Vagina (tissue), 2 donors: ENCODE measurements around the gene ST6GALNAC5. TPM values are rescaled to one million over a fixed set of nuclear protein-coding genes. Genes with fewer than 3 reads are reported as not detected.

ENCODE experiments used
- DNase-seq, 2 donors: peaks; one replicate each; pipeline ENCODE4 v3.0.0-alpha.2; 2017; ENCODE audit errors: extremely low spot score in 2 of 2
- H3K27ac ChIP-seq: fragments of 200-600 bp; sonication (generic); one replicate; pipeline ENCODE4 v1.5.1; 2019
- H3K27me3 ChIP-seq: fragments of 200-600 bp; sonication (generic); one replicate; pipeline ENCODE4 v1.5.1; 2019
- H3K36me3 ChIP-seq, 2 donors: fragments of 200-600 bp; sonication (generic); one replicate each; pipeline ENCODE4 v1.5.1; 2017 to 2019
- H3K4me1 ChIP-seq: fragments of 200-600 bp; sonication (generic); one replicate; pipeline ENCODE4 v1.5.1; 2019
- H3K4me3 ChIP-seq, 2 donors: fragments of 200-600 bp; sonication (generic); 1 replicate in 1 of 2; 2 replicates in 1 of 2; pipeline ENCODE4 v1.5.1; 2016 to 2019
- H3K9me3 ChIP-seq: fragments of 200-600 bp; sonication (generic); one replicate; pipeline ENCODE4 v1.5.1; 2019
- POLR2A ChIP-seq, 2 donors: fragments of 450-650 bp; IDR thresholded peaks; one replicate each; pipeline ENCODE4 v1.6.1; 2017; ENCODE audit warnings: antibody characterized with exemption in 2 of 2, mild to moderate bottlenecking in 2 of 2, moderate library complexity in 2 of 2
- POLR2AphosphoS5 ChIP-seq, 2 donors: sonication (generic); formaldehyde crosslinking; IDR thresholded peaks; one replicate each; pipeline ENCODE4 v1.9.0; 2017; ENCODE audit warnings: antibody characterized with exemption in 2 of 2, mild to moderate bottlenecking in 2 of 2, low read depth in 1 of 2; ENCODE audit not compliant: insufficient read depth in 1 of 2
- intact Hi-C: fragments of 100-400 bp; cut with DNase I; formaldehyde crosslinking; loops from one replicate; pipeline ENCODE4 v1.15.1; 2023
- total RNA-seq: library from RNA; depleted of rRNA; stranded (reverse); fragments of >200 nt; gene quantifications from one replicate; pipeline ENCODE4 v1.2.3, GENCODE V29; 2016
- TF ChIP-seq, protein P1 (sequence below), 3 experiments: fragments of 450-650 bp in 2 of 3; fragments of 200-600 bp in 1 of 3; sonication (generic) in 1 of 3; IDR thresholded peaks; one replicate each; pipeline ENCODE4 v1.5.1; 2017 to 2019; ENCODE audit warnings: antibody characterized with exemption in 3 of 3, mild to moderate bottlenecking in 2 of 3, moderate library complexity in 2 of 3

ST6GALNAC5 gene
- total RNA-seq, 1 donor from 2014 or later, result 9.6 TPM

DNA sequence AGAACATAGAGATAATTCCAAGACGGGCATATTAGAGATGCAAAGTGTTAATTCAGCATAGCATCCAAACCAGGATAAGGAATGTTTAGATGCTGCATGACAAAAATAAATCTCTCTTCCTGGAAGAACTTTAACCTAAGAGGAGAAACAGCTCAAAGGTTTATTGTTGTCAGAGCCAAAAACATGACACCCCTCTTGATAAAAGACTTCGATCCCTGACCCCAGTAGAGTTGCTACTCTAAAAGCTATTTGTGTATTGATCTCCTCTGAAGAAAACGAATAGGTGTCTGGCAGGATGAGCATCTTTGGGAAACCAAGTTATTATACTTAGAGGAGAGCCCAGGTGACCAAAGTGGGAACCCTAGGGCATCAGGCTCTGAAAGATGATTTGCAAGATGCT lies 193.9 kb downstream of the ST6GALNAC5 start:
- intact Hi-C loops, result no loop called here
- no peak overlapping the region for H3K27ac ChIP-seq
- no peak for TF ChIP-seq POLR2AphosphoS5 (IDR thresholded peaks at IDR 0.05; ENCODE audit: insufficient read depth in 1 of 2, low read depth in 1 of 2)
- TF ChIP-seq POLR2A (IDR thresholded peaks at IDR 0.05), result no peak
- TF ChIP-seq, protein P1, sequence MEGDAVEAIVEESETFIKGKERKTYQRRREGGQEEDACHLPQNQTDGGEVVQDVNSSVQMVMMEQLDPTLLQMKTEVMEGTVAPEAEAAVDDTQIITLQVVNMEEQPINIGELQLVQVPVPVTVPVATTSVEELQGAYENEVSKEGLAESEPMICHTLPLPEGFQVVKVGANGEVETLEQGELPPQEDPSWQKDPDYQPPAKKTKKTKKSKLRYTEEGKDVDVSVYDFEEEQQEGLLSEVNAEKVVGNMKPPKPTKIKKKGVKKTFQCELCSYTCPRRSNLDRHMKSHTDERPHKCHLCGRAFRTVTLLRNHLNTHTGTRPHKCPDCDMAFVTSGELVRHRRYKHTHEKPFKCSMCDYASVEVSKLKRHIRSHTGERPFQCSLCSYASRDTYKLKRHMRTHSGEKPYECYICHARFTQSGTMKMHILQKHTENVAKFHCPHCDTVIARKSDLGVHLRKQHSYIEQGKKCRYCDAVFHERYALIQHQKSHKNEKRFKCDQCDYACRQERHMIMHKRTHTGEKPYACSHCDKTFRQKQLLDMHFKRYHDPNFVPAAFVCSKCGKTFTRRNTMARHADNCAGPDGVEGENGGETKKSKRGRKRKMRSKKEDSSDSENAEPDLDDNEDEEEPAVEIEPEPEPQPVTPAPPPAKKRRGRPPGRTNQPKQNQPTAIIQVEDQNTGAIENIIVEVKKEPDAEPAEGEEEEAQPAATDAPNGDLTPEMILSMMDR (IDR thresholded peaks at IDR 0.05), result no peak
- no peaks in the 10 kb centered on the region for H3K4me1 ChIP-seq
- H3K27me3 ChIP-seq, result no peaks in the 10 kb centered on the region
- DNase-seq, result no peak
- H3K4me3 ChIP-seq, result no peak overlapping the region
- no peaks in the 10 kb centered on the region for H3K9me3 ChIP-seq
- no peaks in the 10 kb centered on the region for H3K36me3 ChIP-seq

DNA sequence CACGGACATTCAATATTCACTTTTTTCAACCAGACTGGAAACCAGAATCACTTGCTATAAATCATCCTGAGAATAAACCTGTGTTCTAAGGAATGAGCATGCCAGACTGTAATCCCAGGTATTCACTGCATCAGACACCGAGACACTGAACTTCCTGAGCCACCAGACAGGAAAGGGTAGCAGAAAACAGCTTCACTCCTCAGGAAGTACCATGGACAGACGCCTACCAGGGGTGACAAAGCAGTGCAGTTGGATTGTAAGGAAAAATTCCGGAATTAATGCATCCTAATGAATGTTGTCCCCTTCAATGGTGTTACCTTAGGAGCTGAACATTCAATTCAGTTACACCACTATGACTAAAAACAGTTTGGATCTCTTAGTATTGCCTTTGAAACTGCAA lies 195.8 kb downstream of the ST6GALNAC5 start:
- Histone ChIP-seq H3K27ac (no peak overlapping the region), H3K9me3 (no peaks in the 10 kb centered on the region), H3K27me3 (no peaks in the 10 kb centered on the region), H3K4me1 (no peaks in the 10 kb centered on the region), H3K36me3 (no peaks in the 10 kb centered on the region), H3K4me3 (no peak overlapping the region)
- intact Hi-C loops, result no loop called here
- DNase-seq, result no peak
- no peak for TF ChIP-seq POLR2AphosphoS5 (IDR thresholded peaks at IDR 0.05; ENCODE audit: insufficient read depth in 1 of 2, low read depth in 1 of 2)
- TF ChIP-seq, protein P1 (IDR thresholded peaks at IDR 0.05), result no peak
- no peak for TF ChIP-seq POLR2A (IDR thresholded peaks at IDR 0.05)

DNA sequence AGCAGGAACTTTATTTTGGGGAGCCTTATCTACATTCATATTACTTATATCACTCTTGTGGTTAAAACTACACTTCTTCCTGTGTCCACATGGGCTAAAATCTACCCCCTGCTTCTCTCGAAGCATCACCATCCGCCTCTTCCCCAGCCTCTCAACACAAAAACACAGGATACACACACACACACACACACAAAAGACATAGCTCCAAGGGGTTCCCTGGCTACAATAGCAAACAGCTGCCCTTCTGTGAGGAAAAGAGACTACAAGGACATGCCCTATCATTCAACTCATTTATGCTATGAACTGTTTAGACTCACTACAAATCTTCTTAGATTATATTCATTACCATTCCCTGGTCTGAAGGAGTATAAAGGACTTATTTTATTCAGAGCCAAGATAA lies 197.0 kb downstream of the ST6GALNAC5 start:
- no peaks in the 10 kb centered on the region for H3K4me1 ChIP-seq
- no peaks in the 10 kb centered on the region for H3K36me3 ChIP-seq
- H3K4me3 ChIP-seq, result no peak overlapping the region
- no peak overlapping the region for H3K27ac ChIP-seq
- H3K27me3 ChIP-seq, result no peaks in the 10 kb centered on the region
- H3K9me3 ChIP-seq, result no peaks in the 10 kb centered on the region
- no peak for TF ChIP-seq POLR2AphosphoS5 (IDR thresholded peaks at IDR 0.05; ENCODE audit: insufficient read depth in 1 of 2, low read depth in 1 of 2)
- TF ChIP-seq, protein P1 (IDR thresholded peaks at IDR 0.05), result no peak
- TF ChIP-seq POLR2A (IDR thresholded peaks at IDR 0.05), result no peak
- no peak for DNase-seq
- intact Hi-C loops, result no loop called here

DNA sequence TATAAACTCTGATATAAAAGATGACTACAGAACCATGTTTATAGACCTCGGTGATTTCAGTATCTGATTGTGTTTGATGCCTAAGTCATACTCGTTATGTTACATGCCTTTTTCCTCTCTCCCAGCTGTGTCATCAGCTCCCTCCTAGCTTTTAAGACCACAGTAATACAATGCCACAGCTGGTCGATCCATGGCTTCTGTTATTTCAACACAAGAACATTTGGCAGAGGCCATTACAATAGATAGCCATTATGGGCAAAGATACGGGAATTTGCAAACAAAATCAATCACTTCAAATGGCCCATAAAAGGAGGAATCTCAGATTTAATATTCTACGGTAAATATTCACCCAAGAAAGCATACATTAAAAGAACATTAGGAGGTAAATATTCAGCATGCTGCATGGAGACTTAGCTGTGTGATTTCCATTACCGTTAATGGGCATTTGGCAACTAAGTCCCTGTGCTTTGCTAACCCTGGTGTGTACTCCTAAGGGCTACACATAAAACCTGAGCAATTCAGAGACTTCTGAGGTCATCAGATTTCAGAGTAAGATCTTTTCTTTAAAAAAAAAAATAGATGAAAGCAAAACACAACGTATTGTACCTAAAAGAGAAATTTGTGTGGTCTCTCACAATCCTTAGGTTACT lies 198.5 kb downstream of the ST6GALNAC5 start:
- TF ChIP-seq, protein P1 (IDR thresholded peaks at IDR 0.05), result no peak
- no peak for TF ChIP-seq POLR2A (IDR thresholded peaks at IDR 0.05)
- TF ChIP-seq POLR2AphosphoS5 (IDR thresholded peaks at IDR 0.05; ENCODE audit: insufficient read depth in 1 of 2, low read depth in 1 of 2), result no peak
- Histone ChIP-seq H3K4me1 (no peaks in the 10 kb centered on the region), H3K36me3 (no peaks in the 10 kb centered on the region), H3K9me3 (no peaks in the 10 kb centered on the region), H3K27me3 (no peaks in the 10 kb centered on the region), H3K4me3 (no peak overlapping the region), H3K27ac (no peak overlapping the region)
- intact Hi-C loops, result no loop called here
- DNase-seq, result no peak

DNA sequence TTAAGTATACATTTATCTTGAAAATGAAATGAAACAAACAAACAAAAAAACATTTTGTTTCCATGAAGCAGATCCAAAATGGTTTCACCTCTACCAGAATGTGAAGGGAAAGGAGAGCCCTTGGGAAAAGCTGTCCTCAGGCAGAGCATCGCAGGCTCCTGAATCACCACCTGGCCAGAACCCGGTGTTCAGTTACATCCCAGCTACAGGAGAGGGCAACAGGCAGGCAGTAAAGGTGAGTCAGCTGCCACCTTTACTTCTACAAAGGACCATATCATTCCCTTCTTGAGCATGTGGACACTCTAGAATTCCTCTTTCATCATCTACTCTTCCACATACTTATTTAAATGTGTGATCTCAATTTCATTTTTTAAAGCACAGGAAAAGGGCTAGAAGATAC lies 200.7 kb downstream of the ST6GALNAC5 start:
- TF ChIP-seq, protein P1 (IDR thresholded peaks at IDR 0.05), result no peak
- TF ChIP-seq POLR2AphosphoS5 (IDR thresholded peaks at IDR 0.05; ENCODE audit: insufficient read depth in 1 of 2, low read depth in 1 of 2) (no peak), POLR2A (IDR thresholded peaks at IDR 0.05) (no peak)
- no peaks in the 10 kb centered on the region for H3K4me1 ChIP-seq
- intact Hi-C loops, result no loop called here
- no peak overlapping the region for H3K27ac ChIP-seq
- no peak for DNase-seq
- H3K36me3 ChIP-seq, result no peaks in the 10 kb centered on the region
- no peak overlapping the region for H3K4me3 ChIP-seq
- no peaks in the 10 kb centered on the region for H3K27me3 ChIP-seq
- no peaks in the 10 kb centered on the region for H3K9me3 ChIP-seq
